A204.1 (cell line): ENCODE measurements around the gene ADI1.
A peak's percentile ranks its signal among the peaks of the same experiment; 100 is the strongest.
"Not testable (repeated sequence)": the region's sequence is repeated elsewhere in the genome, so short reads cannot be mapped to it uniquely, and the experiment has no call there.

ENCODE experiments used
- FAIRE-seq: peaks from 2 replicates; lab custom pipeline; 2012; peaks lifted over from hg19 to GRCh38; lab: Jason Lieb, UNC

ADI1 gene

DNA sequence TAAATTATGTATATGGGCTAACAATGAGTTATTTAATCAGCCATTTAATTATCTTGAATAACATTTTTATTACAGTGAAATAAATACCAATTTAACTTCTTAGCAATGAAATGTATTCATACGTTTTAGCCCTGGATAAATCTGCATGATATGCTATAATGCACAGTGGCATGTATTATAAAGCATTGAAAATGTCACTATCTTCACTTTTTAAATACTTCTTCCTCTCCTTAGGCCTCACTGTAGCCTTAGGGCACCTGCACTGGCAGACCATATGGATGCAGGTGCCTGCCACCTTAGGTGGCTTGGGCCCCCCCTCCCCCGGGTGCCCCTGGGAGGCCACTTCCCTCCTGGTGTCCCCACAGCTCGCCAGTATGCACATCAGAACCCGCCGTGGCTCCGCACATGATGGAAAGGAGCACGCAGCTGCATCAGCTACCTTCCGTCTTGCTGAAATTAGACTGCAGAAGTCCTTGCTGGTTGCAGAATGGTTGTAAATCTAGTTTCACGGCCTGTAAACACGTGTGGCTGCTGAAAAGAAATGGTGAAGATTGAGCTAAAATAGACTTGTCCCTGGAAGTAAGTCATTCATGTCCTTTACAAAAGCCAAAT lies 56.7 kb downstream of the ADI1 start:
- no peak for FAIRE-seq

DNA sequence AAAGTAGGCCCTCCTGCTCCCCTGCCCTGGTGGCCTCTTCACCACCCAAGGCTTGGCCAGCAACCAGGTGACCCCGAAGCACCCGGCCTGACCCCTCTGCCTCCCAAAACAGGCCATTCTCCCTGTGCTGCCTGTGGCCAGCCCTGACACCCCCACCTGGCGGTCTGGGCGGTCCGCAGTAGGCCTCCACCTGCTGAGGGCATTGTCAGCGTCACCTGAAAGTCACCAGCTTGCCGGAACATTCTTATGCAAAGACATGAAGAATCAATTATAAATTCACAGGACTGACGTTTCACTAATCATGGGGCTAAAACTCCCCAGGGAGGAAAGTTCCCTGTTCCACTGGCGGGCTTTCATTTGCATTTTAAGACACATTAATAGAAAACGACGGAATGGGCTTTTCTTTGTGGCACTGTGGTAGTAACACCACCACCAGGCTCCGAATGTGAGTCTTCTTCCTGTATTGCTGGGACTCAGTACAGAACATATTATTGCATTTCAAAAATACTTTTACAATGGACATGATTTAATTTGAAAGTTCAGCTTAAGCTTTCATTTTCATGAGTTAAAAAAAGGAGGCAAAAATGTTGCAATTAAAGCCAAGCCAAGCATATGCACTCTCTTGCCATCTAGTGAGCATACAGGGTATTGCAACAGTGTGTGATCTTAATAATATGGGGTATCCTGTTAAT lies 57.4 kb downstream of the ADI1 start:
- peak; percentile 97 for FAIRE-seq

DNA sequence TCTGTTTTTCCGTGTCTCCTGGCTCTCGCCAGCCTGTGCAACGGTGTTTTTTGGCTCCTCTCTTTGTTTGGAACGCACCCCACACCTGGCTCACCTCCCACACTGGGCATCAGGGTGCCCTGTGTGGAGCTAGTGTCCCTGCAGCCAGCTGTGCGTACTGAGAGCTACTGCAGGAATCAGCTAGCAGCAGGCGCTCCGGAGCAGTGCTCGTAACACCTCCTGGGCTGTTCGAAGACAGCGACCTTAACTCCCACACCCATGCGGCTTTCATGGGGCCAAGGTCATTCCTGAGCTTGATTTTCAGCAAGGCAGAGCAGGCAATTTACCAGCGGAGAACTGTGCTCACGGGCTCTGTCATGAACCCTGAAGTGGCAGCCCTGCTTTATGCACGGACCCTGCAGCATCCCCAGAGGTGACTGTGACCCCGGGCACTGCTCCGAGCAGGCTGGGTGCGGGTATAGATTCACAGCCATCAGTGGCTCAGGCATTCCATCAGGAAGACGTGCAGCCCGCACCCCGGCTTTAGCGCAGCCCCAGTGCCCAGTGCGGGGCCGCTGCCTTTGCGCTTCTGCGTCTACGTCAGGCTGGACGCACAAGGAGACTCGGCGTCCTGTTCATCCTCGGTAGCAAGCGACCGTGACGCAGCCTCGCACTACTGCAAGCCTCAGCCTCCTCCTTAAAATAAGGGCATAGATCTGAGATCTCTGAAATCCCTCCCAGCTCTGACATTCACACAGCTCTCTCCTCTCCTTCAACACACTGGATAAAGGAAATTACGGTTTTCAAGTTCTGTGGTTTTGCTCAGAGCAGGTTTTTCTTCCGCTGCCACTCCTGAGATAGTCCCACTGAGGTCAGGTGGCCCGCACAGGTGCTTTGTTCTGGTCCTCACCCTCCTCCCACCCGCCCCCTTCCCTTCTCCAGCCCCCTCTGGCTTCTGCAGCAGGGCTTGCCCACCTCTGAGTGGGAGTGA lies 58.2 kb downstream of the ADI1 start:
- no peak for FAIRE-seq

DNA sequence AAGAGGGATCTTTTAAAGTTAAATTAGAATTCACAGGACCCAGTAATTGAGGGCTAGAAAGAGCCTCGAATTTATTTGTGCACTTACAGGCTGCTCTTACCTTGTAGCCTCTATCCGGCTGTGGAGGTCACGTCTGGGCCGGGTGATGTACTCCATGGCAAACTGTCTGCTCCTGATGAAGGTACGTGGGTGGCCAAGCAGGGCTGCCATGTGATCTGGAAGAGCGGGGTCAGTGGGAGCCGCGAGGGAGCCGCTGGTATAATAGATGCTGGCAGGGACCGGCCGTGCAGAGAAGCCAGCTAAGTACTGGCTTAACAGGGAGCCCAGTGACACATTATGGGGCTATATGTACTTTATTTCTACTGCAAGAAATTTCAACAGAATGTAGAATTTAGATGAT lies 59.2 kb downstream of the ADI1 start:
- no peak for FAIRE-seq

DNA sequence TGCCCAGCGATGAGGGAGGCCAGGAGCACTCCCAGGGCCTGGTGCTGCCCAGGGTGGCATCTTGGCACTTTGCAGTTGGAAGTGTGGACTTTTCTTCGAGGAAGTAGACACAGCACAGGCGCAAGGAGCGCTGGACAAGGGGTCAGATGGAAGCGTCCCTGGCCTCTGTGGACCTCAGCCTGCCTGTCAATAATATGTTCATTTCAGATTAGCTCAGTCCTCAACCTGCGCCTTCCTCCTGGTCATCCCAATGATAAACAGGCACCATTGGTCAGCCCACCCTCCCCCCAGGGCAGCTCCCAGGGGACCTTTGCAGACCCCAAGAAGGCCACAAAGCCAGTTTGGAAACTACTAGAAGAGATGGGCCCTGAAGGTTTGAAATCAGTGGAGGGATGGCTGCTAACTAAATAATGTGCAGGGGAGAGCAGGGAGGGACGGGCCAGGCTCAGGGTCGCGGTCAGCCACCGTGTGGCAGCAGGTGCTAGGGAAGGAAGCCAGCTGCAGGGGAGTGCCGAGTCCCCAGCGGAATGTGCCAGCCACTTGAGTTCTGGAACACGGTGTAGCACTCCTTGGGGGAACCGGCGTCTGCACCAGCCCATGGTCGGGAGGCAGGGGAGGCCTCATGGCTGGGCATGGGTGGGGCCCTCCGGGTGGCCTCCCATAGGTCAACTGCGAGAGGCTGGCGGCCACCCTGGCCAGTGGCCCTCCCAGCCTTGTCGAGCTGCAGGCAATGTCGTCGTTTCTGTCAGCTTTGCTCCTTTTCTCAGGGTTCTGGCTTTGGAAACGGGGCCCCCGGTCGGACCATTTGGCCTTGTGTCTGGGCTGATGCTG lies 59.9 kb downstream of the ADI1 start:
- FAIRE-seq, result no peak

DNA sequence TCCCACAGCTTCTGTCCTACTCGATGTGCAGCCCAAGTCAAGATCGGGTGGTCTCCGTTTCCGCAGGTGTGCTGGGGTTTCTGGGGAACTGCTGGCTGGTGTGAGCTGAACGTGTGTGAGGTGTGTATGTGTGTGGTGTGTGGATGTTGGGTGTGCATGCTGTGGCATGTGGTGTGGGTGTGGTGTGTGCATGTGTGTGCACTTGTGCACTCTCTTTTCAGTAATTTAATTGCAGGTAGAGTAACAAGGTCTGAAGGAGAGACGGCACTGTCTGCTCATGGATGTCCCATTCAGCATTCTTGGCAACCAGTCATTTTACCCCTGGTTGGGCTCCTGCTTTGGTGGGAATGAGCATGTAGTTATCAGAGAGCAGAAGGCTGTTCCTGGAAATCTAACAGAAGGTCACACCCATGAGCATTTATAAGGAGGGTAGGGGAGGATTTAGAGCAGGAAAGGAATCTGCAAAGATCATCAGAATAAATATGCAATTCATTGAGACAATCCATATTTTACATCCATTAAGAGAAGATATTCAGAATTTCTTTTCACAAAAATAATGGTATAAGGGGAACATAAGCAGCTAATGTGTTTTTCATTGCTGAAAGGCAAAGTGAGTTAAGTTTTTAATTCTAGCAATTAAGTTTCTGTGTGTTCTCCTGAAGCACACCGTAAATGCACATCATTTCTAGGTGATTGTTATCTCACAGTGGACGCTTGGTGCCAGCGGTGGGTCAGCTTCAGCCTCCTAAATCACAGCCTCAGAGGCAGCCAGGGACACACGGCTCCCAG lies 60.7 kb downstream of the ADI1 start:
- FAIRE-seq, result no peak

DNA sequence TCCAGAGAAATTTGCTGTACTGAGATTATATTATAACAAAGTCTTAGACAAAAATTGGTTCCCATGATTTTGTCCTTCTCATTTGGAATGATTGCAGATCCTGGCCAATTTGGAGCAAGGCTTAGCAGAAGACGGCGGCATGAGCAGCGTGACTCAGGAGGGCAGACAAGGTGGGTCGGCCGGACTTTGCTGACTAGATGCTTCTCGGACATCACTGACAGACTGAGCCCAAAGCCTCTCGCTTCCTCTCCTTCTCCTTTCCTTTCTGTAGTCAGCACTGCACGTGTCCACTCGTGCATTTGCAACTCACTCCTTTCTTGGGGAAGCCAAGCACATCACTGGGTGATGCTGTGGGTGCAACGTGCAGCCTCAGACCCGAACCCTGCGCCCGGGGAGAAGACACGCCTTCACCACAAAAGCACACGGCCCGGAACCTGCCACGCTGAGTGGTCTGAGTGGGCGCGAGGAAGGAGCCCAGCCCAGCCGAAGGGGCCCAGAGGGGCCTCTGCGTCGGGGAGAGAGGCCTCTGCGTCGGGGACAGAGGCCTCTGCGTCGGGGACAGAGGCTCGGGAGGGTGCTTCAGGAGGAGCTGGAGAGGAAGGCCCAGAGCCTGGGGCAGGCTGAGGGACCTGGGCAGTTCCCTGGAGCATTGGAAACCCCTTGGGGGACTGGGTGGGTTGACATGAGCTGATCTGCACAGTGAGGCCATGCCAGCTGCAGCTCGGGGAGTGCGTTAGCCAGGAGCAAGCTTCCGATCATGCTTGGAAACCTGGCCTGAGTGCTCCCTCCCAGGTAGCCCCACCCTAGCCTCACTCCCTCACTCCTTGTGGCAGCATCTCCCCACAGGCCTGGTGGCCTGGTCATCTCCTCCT lies 61.6 kb downstream of the ADI1 start:
- no peak for FAIRE-seq

DNA sequence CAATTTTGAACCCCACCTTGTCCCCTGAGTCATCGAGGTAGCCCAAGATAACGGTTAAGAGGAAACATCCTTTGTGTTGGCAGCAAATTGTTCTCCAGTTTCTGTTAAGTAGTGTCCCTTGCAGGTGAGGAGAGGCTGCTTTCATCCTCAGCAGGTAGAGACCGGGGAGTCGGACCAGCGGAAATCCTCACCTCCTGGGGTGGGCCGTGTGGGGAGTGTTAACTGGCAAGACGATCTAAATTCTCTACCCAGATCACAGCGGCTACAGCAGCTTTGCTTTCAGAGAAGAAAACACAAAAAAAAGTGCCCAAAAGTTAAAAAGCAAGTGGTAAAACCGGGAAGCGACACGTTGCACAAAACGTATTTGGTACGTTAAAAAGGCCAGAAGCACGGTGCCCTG lies 63.2 kb downstream of the ADI1 start:
- FAIRE-seq, result no peak

DNA sequence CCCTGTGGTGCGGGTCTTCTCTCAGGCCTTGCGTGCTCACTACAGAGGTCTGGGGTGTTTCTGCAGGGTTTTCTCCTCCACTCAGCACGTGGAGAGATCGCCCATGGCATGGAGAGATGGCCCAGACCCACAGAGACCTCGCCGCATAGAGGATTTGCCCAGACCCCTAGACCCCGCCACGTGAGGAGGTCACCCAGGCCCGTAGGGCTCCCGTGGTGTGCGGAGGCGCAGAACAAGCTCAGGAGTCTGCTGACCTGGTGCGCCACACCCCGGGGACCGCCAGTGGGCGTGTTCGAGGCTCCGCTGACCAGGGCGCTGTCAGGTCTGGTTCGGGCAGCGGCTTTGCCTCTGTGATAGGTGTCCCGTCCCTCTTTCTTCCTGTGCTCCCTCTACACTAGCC lies 64.5 kb downstream of the ADI1 start:
- FAIRE-seq, result no peak

DNA sequence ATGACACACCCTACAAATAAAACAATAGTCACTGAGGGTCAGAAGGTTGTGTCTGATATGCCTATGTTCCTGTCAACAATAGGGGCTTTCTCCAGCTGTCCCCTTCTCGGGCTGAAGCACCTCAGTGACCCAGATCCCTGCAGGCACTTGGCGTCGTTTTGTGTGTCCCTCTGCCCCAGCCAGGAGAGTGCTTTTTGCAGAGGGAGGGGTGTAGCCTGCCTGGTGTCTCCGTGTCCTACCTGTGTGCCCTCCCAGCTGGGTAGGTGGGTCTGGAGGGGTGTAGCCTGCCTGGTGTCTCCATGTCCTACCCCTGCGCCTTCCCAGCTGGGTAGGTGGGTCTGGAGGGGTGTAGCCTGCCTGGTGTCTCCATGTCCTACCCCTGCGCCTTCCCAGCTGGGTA lies 65.3 kb downstream of the ADI1 start:
- not testable (repeated sequence) for FAIRE-seq

DNA sequence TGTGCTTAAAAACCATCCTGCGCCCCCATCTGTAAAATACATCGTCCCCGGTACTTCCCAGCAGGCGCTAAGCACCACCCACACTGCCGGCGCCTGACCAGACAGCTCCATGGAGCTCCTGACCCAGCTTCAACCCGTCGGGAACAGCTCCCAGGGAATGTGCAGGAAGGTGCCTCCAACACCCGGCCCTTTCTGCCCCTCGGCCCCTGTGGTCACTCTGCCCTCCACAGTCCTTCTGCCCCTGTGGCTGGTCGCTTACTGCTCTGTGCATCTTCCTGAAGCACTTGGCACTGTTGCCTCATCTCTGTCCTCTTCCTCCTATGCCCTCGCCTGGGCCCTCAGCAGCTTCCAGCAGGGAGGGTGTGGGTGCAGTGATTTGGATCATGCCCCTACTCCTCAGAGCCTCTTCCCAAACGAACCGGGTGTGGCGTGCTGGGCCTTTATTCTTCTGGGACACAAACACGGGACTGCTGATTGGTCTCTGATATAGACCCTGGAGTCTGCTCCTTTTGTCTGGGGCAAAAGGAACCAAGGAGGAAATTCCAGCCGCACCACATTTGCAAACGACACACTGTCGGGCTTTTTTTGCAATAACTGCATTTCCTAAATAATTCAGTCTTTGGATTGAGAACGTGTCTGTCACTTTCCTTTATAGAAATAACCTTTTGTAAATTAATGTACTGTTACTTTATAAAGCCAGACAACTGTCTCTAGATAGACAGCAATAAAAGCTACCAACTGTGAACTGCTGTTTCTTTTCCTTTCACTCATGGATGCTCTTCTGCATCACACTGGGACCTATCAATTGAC lies 65.9 kb downstream of the ADI1 start:
- no peak for FAIRE-seq

DNA sequence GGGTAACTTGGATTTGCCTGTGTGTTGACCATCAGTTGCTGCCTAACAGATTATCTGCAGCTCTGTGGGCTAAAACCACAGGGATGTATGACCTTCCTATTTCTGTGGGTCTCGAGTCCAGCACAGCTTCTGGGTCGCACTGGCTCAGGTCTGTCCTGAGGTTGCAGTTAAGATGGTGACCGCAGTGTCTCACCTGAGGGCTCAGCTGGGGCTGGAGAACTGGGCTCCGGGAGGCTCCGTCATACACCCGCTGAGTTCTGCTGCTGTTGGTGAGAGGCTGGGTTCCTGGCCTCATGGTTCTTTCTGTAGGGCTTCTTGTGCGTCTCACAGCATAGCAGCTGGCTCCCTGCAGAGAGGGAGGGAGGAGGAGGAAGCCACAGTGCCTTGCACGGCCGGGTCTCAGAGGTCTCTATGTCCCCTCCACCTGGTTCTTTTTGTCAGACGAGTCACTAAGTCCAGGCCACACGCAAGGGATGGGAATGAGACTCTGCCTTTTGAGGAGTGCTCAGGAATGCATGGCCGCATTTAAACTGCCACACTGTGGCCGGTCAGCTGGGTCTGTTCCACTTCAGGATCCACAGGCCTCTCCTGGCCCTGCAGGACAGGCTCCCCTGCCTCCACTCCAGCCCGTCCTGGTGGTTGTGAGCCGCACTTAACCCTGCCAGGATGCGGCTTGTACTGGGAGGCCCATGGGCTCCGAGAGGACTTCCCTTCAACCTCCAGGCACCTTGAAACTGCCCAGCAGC lies 67.2 kb downstream of the ADI1 start:
- FAIRE-seq, result no peak

DNA sequence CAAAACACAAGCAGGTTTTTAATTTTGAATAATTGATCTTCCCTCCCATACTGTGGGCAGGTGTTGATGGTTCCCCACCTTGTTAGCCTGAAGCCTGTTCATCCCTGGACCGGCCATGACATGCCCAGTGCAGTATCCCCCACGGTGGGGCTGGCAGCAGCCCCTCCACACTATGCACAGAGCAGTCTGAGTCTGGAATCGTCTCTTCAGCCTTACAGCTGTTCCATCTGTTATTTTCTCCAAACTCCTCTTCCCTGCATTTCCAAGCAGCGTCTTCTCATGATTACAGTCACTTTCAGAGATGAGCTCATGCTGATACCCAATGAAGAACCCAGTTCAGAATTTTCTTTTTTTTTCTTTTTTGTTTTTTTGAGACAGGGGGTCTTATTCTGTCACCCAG lies 68.2 kb downstream of the ADI1 start:
- FAIRE-seq, result no peak

DNA sequence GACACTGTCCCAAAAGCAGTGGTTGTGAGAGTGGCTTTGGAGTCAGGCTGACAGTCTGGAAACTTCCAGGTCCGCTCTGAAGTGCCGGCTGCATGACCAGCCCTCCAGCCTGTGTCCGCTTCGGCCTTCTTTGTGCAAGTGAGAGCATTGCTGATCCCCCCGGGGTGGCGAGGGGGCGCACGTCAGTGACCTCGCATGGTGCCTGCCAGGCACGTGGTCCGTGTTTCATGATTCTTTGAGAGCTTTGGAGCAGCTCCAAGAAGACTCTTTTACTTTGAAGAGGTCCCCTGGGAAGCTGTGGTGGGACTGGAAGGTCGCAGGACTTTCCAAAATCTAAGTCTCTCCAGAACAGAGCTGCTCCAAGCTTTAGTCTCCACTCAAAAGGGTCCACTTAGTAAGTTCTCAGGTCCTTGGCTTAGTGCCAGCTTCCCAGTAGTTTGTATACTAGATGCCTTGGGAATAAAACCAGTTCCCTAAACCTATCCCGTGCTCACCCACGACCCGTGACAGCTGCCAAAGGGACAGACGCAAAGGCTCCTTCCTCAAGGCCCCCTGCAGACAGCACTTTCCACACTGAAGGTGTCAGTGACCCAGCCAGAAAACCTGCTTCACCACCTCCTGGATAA lies 68.8 kb downstream of the ADI1 start:
- FAIRE-seq, result no peak

DNA sequence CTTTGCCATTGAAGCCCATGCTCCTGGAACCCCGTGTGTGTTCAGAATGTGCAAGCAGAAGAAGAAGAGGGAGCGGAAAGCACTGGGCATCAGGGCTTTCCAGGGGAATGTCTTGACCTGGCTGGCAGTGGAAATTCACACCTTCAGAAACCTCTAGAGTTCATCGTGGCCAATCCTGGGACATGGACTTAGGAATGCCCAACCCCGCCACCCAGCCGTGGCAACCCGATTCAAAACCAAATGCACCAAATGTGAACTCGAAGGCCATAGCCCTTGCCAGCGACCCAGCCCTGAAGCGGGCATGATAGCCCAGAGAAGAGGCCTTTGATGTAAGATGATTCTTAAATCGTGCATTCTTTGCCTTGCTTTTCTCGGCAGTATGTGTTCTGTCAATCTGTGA lies 69.4 kb downstream of the ADI1 start:
- FAIRE-seq, result no peak

DNA sequence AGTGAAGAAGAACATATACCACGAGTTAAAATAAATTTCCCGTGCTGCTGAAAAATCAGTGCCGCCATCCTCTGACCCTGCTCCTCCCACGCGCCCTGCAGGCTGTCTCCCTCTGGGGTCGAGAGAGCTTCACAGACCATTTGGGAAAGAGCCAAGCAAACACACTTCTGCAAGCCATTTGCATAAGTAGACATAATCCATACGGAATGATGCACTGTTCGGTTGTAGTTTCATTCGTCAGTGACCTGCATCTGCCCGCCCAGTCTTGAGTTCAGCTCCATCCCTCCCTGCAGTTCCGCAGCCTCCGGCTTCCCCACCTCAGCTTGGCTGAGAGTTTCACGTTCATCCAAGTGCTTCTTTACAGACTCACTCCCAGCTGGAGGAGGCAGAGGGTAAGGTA lies 70.2 kb downstream of the ADI1 start:
- FAIRE-seq, result no peak

DNA sequence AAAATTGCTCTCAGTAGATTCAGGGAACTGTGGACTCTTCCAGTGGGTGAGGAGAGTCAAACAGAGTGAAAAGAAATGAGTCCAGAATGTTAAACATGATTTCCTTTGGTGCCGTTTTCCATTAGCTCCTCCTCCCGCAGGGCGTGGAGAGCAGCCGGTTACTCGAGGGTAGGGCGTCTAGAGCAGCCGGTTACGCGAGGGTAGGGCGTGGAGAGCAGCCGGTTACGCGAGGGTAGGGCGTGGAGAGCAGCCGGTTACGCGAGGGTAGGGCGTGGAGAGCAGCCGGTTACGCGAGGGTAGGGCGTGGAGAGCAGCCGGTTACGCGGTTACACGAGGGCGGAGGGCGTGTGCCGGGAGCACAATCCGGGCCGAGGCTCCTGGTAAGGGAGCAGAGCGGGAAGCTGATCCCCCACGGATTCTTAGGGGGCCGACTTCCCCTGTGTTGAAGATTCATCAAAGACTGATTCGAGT lies 70.9 kb downstream of the ADI1 start:
- not testable (repeated sequence) for FAIRE-seq

DNA sequence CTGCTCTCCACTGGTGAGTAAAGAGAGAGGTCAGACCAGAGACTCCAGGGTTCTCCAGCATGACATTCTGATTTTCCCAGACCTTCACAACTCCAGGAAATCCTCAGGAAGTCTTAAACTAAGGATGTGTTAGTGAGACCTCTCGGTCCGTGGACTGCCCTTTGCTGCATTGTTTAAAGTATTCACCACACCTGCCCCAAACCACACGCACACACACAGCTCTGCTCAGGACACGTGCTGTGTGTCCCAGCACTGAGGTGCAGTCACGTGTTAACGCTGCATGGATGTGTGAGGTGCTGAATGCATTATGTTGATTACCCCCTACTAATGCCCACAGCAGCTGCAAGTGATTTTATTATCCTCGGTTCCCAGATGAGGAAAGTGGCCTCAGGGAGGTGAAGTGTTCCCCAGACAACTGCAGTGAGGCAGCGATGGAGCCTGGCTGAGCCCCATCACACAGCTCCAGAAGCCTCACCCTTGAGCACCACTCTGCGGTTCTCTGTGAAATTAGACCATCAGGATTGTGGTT lies 71.5 kb downstream of the ADI1 start:
- no peak for FAIRE-seq
